ENCODE data around the gene MCOLN3.

Gene MCOLN3

DNA sequence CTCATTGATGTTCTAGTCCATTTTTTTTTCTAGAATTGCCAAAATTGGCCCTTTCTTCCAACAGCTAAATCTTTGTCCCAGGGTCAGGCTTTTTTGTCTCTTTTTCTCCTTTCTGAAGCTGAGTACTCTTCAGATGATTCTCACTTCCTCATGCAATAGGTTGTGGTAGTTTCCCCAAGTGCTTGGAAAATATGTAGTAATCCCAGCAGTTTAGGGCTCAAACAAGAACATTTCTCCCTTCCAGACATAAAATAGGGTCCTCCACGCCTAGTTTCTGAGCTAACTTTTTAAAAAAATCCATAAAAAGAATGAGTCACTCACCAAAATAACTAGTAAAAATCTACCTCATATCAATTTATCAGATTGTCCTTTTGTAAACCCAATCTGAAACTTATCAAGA lies 10.0 kb upstream of the MCOLN3 start:
- no peak for DNase-seq
- TF ChIP-seq, protein P1, sequence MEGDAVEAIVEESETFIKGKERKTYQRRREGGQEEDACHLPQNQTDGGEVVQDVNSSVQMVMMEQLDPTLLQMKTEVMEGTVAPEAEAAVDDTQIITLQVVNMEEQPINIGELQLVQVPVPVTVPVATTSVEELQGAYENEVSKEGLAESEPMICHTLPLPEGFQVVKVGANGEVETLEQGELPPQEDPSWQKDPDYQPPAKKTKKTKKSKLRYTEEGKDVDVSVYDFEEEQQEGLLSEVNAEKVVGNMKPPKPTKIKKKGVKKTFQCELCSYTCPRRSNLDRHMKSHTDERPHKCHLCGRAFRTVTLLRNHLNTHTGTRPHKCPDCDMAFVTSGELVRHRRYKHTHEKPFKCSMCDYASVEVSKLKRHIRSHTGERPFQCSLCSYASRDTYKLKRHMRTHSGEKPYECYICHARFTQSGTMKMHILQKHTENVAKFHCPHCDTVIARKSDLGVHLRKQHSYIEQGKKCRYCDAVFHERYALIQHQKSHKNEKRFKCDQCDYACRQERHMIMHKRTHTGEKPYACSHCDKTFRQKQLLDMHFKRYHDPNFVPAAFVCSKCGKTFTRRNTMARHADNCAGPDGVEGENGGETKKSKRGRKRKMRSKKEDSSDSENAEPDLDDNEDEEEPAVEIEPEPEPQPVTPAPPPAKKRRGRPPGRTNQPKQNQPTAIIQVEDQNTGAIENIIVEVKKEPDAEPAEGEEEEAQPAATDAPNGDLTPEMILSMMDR (IDR thresholded peaks at IDR 0.05; ENCODE audit: low read depth, low read length): no peak
- H3K9me3 ChIP-seq: no peaks in the 10 kb centered on the region

GRCh38 chr1:85054664-85055063 lies 6.4 kb upstream of the MCOLN3 start:
- no peak for DNase-seq
- no peaks in the 10 kb centered on the region for H3K9me3 ChIP-seq
- H3K36me3 ChIP-seq: no peaks in the 10 kb centered on the region

More for the DNA sequence above, 10.0 kb upstream of the MCOLN3 start:
- Histone ChIP-seq H3K4me1 (no peaks in the 10 kb centered on the region), H3K27me3 (no peaks in the 10 kb centered on the region), H3K36me3 (no peaks in the 10 kb centered on the region), H3K4me3 (ENCODE audit: low read depth, low read length) (no peak overlapping the region)

GRCh38 chr1:85049735-85050166 lies 1.5 kb upstream of the MCOLN3 start:
- DNase-seq: no peak
- H3K4me3 ChIP-seq (ENCODE audit: low read depth, low read length): no peak overlapping the region

More at GRCh38 chr1:85054664-85055063, 6.4 kb upstream of the MCOLN3 start:
- TF ChIP-seq, protein P1 (IDR thresholded peaks at IDR 0.05; ENCODE audit: low read depth, low read length): no peak
- no peaks in the 10 kb centered on the region for H3K4me1 ChIP-seq
- peaks cover 13% of the 10 kb centered on the region for H3K27me3 ChIP-seq
- no peak overlapping the region for H3K4me3 ChIP-seq (ENCODE audit: low read depth, low read length)

DNA sequence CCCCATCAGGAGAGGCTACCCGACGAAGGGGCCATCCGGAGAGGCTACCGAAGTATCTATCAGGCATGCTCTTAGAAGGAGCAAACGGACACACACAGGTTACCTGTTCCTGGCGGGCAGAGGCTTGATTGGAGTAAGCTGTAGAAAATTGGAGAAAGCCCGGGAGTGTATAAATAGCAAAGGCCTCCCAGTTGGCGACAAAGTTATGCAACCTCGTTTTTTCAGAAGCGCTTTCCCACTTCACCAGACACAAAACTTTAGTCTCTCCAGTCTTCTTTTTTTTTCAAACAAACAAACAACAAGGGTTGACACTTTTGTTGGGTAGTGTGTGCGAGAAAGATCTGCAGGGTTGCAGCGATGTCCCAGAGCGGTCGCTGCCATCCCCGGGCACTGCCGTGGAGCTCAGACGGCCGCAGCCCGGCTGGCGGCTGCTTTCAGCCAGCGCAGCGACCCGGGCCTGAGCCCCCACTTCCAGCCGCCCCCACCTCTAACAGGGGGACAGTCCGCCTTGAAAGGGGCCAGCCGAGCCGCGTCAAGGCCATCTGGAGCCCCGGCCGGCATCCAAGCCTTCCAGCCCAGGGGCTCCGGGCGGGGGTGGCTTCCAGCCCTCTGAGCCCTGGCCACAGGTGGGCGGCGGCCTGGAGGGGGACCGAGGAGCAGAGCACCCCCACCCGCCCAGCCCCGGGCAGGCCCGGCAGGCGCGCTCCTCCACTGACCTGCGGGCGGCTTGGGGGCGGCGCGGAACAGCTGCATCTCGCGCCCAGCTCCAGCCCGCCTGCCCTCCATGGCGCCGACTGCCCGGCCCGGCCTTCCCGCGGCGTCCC lies 616 bp downstream of the MCOLN3 start:
- TF ChIP-seq, protein P1 (IDR thresholded peaks at IDR 0.05; ENCODE audit: low read depth, low read length): no peak
- DNase-seq: peak; percentile 2
- Histone ChIP-seq H3K36me3 (no peaks in the 10 kb centered on the region), H3K4me3 (ENCODE audit: low read depth, low read length) (no peak overlapping the region), H3K27me3 (peaks cover 59% of the 10 kb centered on the region), H3K9me3 (no peaks in the 10 kb centered on the region), H3K4me1 (no peaks in the 10 kb centered on the region)

More at GRCh38 chr1:85049735-85050166, 1.5 kb upstream of the MCOLN3 start:
- H3K36me3 ChIP-seq: no peaks in the 10 kb centered on the region
- H3K27me3 ChIP-seq: peaks cover 55% of the 10 kb centered on the region
- TF ChIP-seq, protein P1 (IDR thresholded peaks at IDR 0.05; ENCODE audit: low read depth, low read length): no peak
- H3K4me1 ChIP-seq: no peaks in the 10 kb centered on the region
- H3K9me3 ChIP-seq: no peaks in the 10 kb centered on the region

GRCh38 chr1:85047144-85047471 lies 1.2 kb downstream of the MCOLN3 start:
- no peaks in the 10 kb centered on the region for H3K9me3 ChIP-seq
- peaks cover 59% of the 10 kb centered on the region for H3K27me3 ChIP-seq
- H3K4me1 ChIP-seq: no peaks in the 10 kb centered on the region
- no peaks in the 10 kb centered on the region for H3K36me3 ChIP-seq
- DNase-seq: no peak
- TF ChIP-seq, protein P1 (IDR thresholded peaks at IDR 0.05; ENCODE audit: low read depth, low read length): no peak
- no peak overlapping the region for H3K4me3 ChIP-seq (ENCODE audit: low read depth, low read length)

DNA sequence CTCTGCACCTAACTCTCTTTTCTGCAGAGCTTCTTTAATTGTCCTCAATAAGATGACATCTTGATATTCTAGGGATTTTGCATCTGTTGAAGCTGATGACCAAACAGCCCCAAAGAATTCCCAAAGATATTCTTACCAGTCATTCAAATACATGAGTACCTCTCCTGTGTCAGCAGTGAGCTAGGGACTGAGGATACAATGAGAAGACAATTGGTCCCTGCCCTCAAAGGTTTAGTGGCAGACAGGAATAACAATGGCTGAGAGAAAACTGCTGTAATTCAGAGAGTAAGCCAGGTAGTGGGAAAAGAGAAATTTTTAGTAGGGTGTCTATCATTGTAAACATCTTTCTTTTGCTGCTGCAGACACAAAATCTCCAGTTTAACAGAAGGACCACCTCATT lies 5.9 kb downstream of the MCOLN3 start:
- peaks cover 25% of the 10 kb centered on the region for H3K27me3 ChIP-seq
- H3K36me3 ChIP-seq: no peaks in the 10 kb centered on the region
- no peaks in the 10 kb centered on the region for H3K9me3 ChIP-seq
- no peak overlapping the region for H3K4me3 ChIP-seq (ENCODE audit: low read depth, low read length)
- no peak for DNase-seq
- H3K4me1 ChIP-seq: no peaks in the 10 kb centered on the region
- TF ChIP-seq, protein P1 (IDR thresholded peaks at IDR 0.05; ENCODE audit: low read depth, low read length): no peak

All from BE2C (cell line).